ENCODE data around the gene PKNOX2. TPM values are rescaled to one million over a fixed set of nuclear protein-coding genes. Genes with fewer than 3 reads are reported as not detected.

PKNOX2 gene
- total and polyA plus RNA-seq, 2 of the 8 experiments (the other 6 are each of a cell fraction or from before 2014, with no cell fraction given): 2.0 TPM

DNA sequence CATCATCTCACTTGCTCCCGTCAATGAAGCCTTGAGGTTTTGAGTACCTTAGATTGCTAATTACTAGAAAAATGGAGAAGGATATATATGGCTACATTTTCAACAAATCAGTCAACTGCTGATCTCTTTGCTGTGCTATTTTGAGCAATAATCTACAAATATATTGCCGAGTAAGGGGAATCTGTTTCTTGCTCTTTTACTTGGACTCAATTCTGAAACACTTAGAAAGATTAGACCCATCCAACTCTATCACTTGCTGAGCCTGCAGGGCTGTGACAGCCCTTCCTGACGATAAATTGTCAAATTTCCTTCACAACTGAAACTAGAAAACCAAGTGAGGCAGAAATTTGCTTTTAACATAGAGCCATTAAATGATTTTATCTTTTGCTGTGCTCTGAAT is 314.6 kb downstream of the PKNOX2 start (continued):
- TF ChIP-seq, protein P1, sequence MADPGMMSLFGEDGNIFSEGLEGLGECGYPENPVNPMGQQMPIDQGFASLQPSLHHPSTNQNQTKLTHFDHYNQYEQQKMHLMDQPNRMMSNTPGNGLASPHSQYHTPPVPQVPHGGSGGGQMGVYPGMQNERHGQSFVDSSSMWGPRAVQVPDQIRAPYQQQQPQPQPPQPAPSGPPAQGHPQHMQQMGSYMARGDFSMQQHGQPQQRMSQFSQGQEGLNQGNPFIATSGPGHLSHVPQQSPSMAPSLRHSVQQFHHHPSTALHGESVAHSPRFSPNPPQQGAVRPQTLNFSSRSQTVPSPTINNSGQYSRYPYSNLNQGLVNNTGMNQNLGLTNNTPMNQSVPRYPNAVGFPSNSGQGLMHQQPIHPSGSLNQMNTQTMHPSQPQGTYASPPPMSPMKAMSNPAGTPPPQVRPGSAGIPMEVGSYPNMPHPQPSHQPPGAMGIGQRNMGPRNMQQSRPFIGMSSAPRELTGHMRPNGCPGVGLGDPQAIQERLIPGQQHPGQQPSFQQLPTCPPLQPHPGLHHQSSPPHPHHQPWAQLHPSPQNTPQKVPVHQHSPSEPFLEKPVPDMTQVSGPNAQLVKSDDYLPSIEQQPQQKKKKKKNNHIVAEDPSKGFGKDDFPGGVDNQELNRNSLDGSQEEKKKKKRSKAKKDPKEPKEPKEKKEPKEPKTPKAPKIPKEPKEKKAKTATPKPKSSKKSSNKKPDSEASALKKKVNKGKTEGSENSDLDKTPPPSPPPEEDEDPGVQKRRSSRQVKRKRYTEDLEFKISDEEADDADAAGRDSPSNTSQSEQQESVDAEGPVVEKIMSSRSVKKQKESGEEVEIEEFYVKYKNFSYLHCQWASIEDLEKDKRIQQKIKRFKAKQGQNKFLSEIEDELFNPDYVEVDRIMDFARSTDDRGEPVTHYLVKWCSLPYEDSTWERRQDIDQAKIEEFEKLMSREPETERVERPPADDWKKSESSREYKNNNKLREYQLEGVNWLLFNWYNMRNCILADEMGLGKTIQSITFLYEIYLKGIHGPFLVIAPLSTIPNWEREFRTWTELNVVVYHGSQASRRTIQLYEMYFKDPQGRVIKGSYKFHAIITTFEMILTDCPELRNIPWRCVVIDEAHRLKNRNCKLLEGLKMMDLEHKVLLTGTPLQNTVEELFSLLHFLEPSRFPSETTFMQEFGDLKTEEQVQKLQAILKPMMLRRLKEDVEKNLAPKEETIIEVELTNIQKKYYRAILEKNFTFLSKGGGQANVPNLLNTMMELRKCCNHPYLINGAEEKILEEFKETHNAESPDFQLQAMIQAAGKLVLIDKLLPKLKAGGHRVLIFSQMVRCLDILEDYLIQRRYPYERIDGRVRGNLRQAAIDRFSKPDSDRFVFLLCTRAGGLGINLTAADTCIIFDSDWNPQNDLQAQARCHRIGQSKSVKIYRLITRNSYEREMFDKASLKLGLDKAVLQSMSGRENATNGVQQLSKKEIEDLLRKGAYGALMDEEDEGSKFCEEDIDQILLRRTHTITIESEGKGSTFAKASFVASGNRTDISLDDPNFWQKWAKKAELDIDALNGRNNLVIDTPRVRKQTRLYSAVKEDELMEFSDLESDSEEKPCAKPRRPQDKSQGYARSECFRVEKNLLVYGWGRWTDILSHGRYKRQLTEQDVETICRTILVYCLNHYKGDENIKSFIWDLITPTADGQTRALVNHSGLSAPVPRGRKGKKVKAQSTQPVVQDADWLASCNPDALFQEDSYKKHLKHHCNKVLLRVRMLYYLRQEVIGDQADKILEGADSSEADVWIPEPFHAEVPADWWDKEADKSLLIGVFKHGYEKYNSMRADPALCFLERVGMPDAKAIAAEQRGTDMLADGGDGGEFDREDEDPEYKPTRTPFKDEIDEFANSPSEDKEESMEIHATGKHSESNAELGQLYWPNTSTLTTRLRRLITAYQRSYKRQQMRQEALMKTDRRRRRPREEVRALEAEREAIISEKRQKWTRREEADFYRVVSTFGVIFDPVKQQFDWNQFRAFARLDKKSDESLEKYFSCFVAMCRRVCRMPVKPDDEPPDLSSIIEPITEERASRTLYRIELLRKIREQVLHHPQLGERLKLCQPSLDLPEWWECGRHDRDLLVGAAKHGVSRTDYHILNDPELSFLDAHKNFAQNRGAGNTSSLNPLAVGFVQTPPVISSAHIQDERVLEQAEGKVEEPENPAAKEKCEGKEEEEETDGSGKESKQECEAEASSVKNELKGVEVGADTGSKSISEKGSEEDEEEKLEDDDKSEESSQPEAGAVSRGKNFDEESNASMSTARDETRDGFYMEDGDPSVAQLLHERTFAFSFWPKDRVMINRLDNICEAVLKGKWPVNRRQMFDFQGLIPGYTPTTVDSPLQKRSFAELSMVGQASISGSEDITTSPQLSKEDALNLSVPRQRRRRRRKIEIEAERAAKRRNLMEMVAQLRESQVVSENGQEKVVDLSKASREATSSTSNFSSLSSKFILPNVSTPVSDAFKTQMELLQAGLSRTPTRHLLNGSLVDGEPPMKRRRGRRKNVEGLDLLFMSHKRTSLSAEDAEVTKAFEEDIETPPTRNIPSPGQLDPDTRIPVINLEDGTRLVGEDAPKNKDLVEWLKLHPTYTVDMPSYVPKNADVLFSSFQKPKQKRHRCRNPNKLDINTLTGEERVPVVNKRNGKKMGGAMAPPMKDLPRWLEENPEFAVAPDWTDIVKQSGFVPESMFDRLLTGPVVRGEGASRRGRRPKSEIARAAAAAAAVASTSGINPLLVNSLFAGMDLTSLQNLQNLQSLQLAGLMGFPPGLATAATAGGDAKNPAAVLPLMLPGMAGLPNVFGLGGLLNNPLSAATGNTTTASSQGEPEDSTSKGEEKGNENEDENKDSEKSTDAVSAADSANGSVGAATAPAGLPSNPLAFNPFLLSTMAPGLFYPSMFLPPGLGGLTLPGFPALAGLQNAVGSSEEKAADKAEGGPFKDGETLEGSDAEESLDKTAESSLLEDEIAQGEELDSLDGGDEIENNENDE (IDR thresholded peaks at IDR 0.05; ENCODE audit: insufficient replicate concordance, low read length): no peak
- no peak for TF ChIP-seq HDAC6 (IDR thresholded peaks at IDR 0.05; ENCODE audit: low read depth, low read length)
- TF ChIP-seq TAF1 (IDR thresholded peaks at IDR 0.05; ENCODE audit: low read depth, low read length): no peak
- no peak for TF ChIP-seq CHD1 (IDR thresholded peaks at IDR 0.05; ENCODE audit: low read depth, low read length)
- no peak for TF ChIP-seq KDM4A (IDR thresholded peaks at IDR 0.05; ENCODE audit: low read depth, low read length, severe bottlenecking)
- TF ChIP-seq BCL11A (IDR thresholded peaks at IDR 0.05; ENCODE audit: low read depth in 2 of 2, low read length in 2 of 2): no peak

Measured in H1 (cell line).